GM18907 (cell line): Measurements from ENCODE around the gene GPC5.
A peak's percentile ranks its signal among the peaks of the same experiment; 100 is the strongest.

ENCODE experiments used
- ATAC-seq: cut with Tn5 transposase; IDR thresholded peaks from one replicate; pipeline ENCODE4 v1.9.1; 2021; ENCODE audit warnings: mild to moderate bottlenecking, moderate library complexity; ENCODE audit not compliant: unreplicated experiment

Gene GPC5

GRCh38 chr13:91534996-91535395, 136.6 kb downstream of the GPC5 start:
- ATAC-seq, result no peak

- no peak for ATAC-seq
These were observed 139.0 kb downstream of the GPC5 start for GRCh38 chr13:91537376-91537775.

DNA sequence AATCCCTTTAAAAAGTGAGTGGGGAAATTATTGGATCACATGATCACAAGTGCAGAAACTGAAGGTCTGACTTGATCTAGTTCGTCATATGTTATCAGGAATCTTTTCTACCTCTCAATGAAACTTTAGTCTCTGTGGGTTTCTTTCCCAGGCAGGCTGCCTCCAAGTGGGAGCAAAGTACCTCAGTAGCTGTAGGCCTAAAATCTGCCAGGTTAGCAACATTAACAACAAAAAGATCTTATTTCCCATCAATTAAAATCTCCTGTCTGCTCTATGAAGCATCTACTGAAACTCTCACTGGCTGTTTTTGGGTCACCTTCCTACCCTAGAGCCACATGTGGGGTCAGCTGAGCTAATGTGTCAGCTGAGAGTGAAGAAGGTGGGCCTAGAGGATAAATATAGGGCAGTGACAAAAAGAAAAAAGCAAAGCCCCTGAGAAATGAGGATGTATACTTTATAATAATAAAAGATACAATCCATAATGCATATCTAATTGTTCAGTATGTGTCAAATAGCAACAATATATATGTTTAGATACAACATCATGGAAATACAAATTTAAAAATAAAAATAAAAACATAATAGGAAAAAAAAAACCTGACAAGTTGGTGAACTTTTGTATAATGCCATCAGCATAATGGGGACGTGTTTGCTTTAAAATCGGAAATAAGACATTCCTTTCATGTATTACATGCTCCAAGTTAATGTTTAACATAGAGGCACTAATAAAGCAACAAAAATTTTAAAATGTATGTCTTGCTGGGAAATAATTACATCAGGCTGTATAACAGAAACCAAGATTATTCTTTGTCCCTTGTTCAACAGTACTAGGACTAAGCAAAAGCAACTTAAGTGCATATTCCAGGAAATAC, 141.1 kb downstream of the GPC5 start:
- ATAC-seq, result no peak

- no peak for ATAC-seq
These were observed 141.8 kb downstream of the GPC5 start for GRCh38 chr13:91540158-91540736.

- ATAC-seq, result no peak
These were observed 146.3 kb downstream of the GPC5 start for GRCh38 chr13:91544723-91545122.

DNA sequence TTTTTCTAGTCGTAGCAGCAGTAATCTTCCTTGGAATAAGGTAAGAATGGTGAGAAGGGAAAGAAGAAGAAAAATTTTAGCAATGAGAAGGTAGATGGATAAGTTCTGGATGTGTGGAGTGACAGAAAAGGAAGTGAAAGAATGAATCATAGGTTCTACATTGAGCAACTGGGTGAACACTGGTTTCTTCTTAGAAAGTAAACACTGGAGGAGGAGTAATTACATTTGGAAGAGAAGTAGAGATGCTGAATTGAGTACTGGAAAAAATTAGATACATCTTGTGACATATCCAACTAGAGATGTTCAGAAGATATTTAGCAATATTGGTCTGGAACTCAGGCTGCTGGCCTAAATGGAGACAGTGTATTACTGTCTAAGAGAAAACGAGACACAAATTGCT, 148.5 kb downstream of the GPC5 start:
- peak; percentile 51 for ATAC-seq

GRCh38 chr13:91553584-91553983, 155.2 kb downstream of the GPC5 start:
- no peak for ATAC-seq

- ATAC-seq, result no peak
These were observed 155.7 kb downstream of the GPC5 start for GRCh38 chr13:91554101-91554500.

DNA sequence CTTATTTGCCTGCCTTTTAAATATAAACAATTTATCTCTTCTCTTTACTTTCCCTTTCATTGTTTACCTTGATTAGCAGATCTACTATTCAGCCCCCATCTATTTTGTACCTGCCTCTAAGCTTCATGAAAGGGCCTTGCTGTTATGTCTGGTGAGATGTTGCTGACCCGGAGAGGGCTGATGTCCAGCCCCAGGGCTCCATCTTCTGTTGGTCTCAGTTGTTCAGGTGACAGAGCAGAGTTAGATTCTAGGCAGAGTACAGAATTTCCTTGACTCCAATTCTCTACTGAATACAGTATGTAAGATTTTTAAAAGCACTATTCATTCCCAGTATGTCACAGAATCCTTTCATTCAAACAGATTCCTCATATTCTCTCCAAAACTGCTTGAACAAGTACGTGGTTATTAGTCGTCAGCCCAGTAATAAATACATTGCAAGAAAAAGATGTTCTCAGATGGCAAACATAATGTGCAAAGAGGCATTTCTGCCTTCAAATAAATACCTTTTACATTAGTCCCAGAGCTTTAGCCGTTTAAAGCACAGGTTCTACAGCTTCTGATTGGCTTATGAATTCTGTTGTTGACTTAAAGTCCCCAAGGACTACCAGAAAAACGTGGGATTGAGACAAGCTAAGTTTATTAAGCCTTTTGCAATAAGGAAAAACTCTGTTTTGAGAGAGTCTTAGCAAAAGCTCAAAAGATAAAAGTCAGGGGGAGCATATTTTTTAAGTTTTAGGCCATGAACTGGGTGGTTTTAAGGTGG, 159.1 kb downstream of the GPC5 start:
- ATAC-seq, result no peak

GRCh38 chr13:91563799-91564198, 165.4 kb downstream of the GPC5 start:
- no peak for ATAC-seq

- no peak for ATAC-seq
These were observed 166.0 kb downstream of the GPC5 start for GRCh38 chr13:91564396-91564795.

GRCh38 chr13:91565296-91565695, 166.9 kb downstream of the GPC5 start:
- ATAC-seq, result no peak

DNA sequence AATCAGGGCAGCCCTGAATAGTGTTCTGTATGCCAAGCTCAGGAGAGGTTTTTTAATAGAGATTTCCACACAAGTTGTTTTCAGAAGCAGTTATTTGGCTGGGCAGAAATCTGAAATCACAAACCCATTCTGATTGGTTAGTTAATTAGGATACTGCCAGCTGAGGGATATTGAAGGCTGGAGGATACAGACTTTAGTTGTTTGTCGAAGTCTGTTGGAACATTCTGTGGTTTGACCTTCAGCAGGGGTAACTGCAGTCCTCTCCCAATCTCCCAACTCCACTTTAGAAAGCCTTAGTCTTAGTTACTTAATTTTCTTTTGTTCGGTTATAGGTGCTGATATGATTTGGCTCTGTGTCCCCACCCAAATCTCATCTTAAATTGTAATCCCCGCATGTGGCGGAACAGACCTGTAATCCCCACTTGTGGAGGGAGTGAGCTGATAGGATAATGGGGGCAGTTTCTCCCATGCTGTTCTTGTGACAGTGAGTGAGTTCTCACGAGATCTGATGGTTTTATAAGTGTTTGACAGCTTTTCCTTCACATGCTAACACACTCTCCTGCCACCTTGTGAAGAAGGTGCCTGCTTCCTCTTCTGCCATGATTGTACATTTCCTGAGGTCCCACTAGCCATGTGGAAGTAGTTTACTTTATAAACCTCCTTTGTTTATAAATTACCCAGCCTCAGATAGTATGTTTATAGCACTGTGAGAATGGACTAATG, 169.2 kb downstream of the GPC5 start:
- no peak for ATAC-seq

- no peak for ATAC-seq
These were observed 173.3 kb downstream of the GPC5 start for GRCh38 chr13:91571681-91572080.

- no peak for ATAC-seq
These were observed 174.0 kb downstream of the GPC5 start for GRCh38 chr13:91572439-91572838.

GRCh38 chr13:91572944-91573598, 174.7 kb downstream of the GPC5 start:
- no peak for ATAC-seq

DNA sequence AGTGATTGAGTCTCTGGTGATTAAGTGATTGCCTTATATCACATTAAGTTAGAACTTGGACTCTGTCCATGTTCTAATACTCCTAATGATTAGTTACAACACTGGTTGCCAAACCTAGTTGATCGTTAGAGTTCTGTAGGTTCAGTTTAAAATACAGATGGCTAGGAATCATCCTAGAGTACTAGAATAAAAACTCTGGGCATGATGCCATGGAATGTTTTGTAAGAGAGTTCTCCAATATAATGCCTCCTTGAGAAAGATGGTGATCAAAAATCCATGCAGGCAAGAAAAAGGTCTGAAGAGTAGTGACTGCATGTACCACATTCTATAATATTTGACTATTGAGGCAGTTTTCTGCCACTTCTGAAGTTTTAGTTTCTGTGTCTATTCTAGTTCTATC, 176.3 kb downstream of the GPC5 start:
- no peak for ATAC-seq

DNA sequence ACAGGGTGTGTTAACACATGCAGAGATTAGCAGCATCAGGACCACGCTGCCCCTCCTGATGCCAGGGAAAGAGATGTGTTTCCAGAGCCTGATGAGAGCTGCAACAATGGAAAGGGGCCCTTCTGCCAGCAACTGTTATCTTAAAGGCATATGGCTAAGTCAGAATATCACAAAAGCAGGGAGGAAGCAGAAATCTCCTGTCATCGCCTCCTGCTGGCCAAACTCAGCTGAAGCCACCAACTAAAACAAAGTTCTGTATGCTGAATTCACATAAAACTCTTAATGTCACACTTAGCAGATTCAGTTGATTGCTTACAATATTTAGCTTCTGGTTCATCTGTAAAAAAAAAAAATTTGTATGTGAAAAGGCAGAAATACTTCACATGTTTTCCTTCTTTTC, 178.2 kb downstream of the GPC5 start:
- no peak for ATAC-seq

GRCh38 chr13:91579320-91579719, 180.9 kb downstream of the GPC5 start:
- no peak for ATAC-seq

- no peak for ATAC-seq
These were observed 182.3 kb downstream of the GPC5 start for GRCh38 chr13:91580749-91581148.

GRCh38 chr13:91586609-91587008, 188.2 kb downstream of the GPC5 start:
- no peak for ATAC-seq
